OCI-LY1 (cell line): Measurements from ENCODE around the gene CDKN1C.
A peak's percentile ranks its signal among the peaks of the same experiment; 100 is the strongest.

Source experiments
- H2AFZ ChIP-seq: fragments of 200-600 bp; sonication (generic), shearing (Covaris generic); 2 replicates; pipeline ENCODE4 v1.6.0; 2014; ENCODE audit warnings: antibody characterized with exemption, mild to moderate bottlenecking, low read length
- H3F3A ChIP-seq: fragments of 200-600 bp; sonication (generic), shearing (Covaris generic); 2 replicates; pipeline ENCODE4 v1.6.0; 2014; ENCODE audit warnings: mild to moderate bottlenecking, antibody characterized with exemption, low read length, moderate library complexity; ENCODE audit not compliant: insufficient read depth
- H3K27ac ChIP-seq: fragments of 200-600 bp; sonication (generic); 2 replicates; pipeline ENCODE4 v1.5.1; 2014; ENCODE audit warnings: low read length, mixed run types, mild to moderate bottlenecking, low read depth; ENCODE audit not compliant: poor library complexity, severe bottlenecking
- H3K27me3 ChIP-seq: fragments of 200-600 bp; sonication (generic); 2 replicates; pipeline ENCODE4 v1.6.0; 2014; ENCODE audit warnings: antibody characterized with exemption, mild to moderate bottlenecking, low read length, moderate library complexity; ENCODE audit not compliant: insufficient read depth
- H3K36me3 ChIP-seq: fragments of 200-600 bp; sonication (generic); 2 replicates; pipeline ENCODE4 v1.6.1; 2014; ENCODE audit warnings: mild to moderate bottlenecking, antibody characterized with exemption, low read length, moderate library complexity, mixed read lengths; ENCODE audit not compliant: insufficient read depth
- H3K4me1 ChIP-seq: fragments of 200-600 bp; sonication (generic); 2 replicates; pipeline ENCODE4 v1.5.1; 2014; ENCODE audit warnings: mild to moderate bottlenecking, low read length, moderate library complexity; ENCODE audit not compliant: insufficient read depth, severe bottlenecking
- H3K4me2 ChIP-seq: fragments of 200-600 bp; sonication (generic), shearing (Covaris generic); 2 replicates; pipeline ENCODE4 v1.6.1; 2014; ENCODE audit warnings: low read length
- H3K4me3 ChIP-seq: fragments of 200-600 bp; sonication (generic); 2 replicates; pipeline ENCODE4 v1.5.1; 2014; ENCODE audit warnings: low read length, low read depth, mild to moderate bottlenecking, mixed read lengths; ENCODE audit not compliant: poor library complexity, severe bottlenecking
- H3K79me2 ChIP-seq: fragments of 200-600 bp; shearing (Covaris generic); 2 replicates; pipeline ENCODE4 v1.6.1; 2016; ENCODE audit warnings: mixed run types, low read length, mixed read lengths; ENCODE audit not compliant: insufficient read depth
- H3K9ac ChIP-seq: fragments of 200-600 bp; sonication (generic), shearing (Covaris generic); 2 replicates; pipeline ENCODE4 v1.6.1; 2014; ENCODE audit warnings: mild to moderate bottlenecking, low read length, mixed read lengths
- H3K9me2 ChIP-seq: fragments of 200-600 bp; sonication (generic), shearing (Covaris generic); 2 replicates; pipeline ENCODE4 v1.6.1; 2014; ENCODE audit warnings: low read depth, mild to moderate bottlenecking, low read length, mixed read lengths
- H3K9me3 ChIP-seq: fragments of 200-600 bp; shearing (Covaris generic); 2 replicates; pipeline ENCODE4 v1.6.1; 2014; ENCODE audit warnings: low read length, mixed read lengths
- H4K20me1 ChIP-seq: fragments of 200-600 bp; sonication (generic), shearing (Covaris generic); 2 replicates; pipeline ENCODE4 v1.6.0; 2016; ENCODE audit warnings: mild to moderate bottlenecking, low read length; ENCODE audit not compliant: insufficient read depth
- EZH2 ChIP-seq: fragments of 200-600 bp; sonication (generic), shearing (Covaris generic); IDR thresholded peaks from 2 replicates; pipeline ENCODE4 v1.8.0; 2017; ENCODE audit warnings: borderline replicate concordance, mixed run types, mild to moderate bottlenecking, antibody characterized with exemption, low read length, moderate library complexity, mixed read lengths
- TF ChIP-seq, protein P1 (sequence below): fragments of 200-600 bp; sonication (generic), shearing (Covaris generic); IDR thresholded peaks from 2 replicates; pipeline ENCODE4 v1.5.1; 2017; ENCODE audit warnings: mild to moderate bottlenecking, antibody characterized with exemption, low read length, moderate library complexity, mixed read lengths

CDKN1C gene

GRCh38 chr11:2931420-2931746 lies 45.8 kb upstream of the CDKN1C start:
- Histone ChIP-seq H3K79me2 (no peaks in the 10 kb centered on the region), H3K9ac (no peak overlapping the region), H3K9me3 (no peaks in the 10 kb centered on the region), H3K27me3 (no peaks in the 10 kb centered on the region), H4K20me1 (no peaks in the 10 kb centered on the region), H3K4me3 (no peak overlapping the region), H3K27ac (no peak overlapping the region), H3F3A (no peaks in the 10 kb centered on the region), H2AFZ (no peak overlapping the region), H3K4me2 (no peak overlapping the region), H3K4me1 (no peaks in the 10 kb centered on the region), H3K36me3 (no peaks in the 10 kb centered on the region), H3K9me2 (no peaks in the 10 kb centered on the region)
- TF ChIP-seq EZH2: no peak
- TF ChIP-seq, protein P1, sequence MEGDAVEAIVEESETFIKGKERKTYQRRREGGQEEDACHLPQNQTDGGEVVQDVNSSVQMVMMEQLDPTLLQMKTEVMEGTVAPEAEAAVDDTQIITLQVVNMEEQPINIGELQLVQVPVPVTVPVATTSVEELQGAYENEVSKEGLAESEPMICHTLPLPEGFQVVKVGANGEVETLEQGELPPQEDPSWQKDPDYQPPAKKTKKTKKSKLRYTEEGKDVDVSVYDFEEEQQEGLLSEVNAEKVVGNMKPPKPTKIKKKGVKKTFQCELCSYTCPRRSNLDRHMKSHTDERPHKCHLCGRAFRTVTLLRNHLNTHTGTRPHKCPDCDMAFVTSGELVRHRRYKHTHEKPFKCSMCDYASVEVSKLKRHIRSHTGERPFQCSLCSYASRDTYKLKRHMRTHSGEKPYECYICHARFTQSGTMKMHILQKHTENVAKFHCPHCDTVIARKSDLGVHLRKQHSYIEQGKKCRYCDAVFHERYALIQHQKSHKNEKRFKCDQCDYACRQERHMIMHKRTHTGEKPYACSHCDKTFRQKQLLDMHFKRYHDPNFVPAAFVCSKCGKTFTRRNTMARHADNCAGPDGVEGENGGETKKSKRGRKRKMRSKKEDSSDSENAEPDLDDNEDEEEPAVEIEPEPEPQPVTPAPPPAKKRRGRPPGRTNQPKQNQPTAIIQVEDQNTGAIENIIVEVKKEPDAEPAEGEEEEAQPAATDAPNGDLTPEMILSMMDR: no peak

DNA sequence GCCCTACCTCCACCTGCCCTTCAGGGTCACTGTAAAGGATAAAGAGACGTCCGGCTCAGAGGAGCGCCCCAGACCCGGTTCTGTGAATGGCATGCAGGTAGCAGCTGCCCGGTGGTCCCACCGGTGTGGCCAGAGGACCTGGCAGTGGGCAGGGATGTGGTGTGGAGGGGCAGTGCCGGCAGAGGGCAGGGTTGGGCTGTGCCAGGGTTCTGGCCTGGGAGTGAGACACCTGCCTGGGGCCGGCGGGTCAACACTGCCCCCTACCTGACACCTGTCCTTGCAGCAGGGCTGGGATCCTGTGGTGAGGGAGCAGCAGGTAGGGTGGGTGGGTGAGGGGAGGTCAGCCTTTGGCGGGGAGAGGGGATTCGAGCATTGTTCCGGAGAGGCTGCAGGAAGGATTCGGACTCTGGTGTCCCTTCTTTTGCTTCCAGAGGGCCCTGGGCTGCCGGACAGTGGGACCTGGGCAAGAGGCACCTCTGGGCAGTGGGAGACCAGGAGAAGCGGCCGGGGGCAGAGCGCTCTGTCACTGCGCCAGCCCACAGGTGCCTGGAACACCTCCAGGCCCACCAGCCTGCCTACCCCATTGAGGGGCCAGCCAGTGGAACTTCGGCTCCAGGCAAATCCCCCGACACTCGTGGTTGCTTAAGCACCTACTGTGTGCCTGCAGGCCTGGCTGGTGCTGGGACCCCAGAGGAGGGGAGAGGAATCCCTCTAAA lies 45.3 kb upstream of the CDKN1C start:
- H3K9me2 ChIP-seq: no peaks in the 10 kb centered on the region
- H3K9me3 ChIP-seq: no peaks in the 10 kb centered on the region
- H3K4me1 ChIP-seq: no peaks in the 10 kb centered on the region
- H3K9ac ChIP-seq: no peak overlapping the region
- H3K4me2 ChIP-seq: no peak overlapping the region
- no peaks in the 10 kb centered on the region for H3K36me3 ChIP-seq
- no peak overlapping the region for H3K27ac ChIP-seq
- no peaks in the 10 kb centered on the region for H3K79me2 ChIP-seq
- no peak overlapping the region for H2AFZ ChIP-seq
- no peak overlapping the region for H3K4me3 ChIP-seq
- no peaks in the 10 kb centered on the region for H3F3A ChIP-seq
- no peak for TF ChIP-seq EZH2
- TF ChIP-seq, protein P1: peak; percentile 78
- H4K20me1 ChIP-seq: no peaks in the 10 kb centered on the region
- no peaks in the 10 kb centered on the region for H3K27me3 ChIP-seq

GRCh38 chr11:2929950-2930703 lies 44.6 kb upstream of the CDKN1C start:
- Histone ChIP-seq H3K9me2 (no peaks in the 10 kb centered on the region), H3K27ac (no peak overlapping the region), H2AFZ (no peak overlapping the region), H3K9me3 (no peaks in the 10 kb centered on the region), H3F3A (no peaks in the 10 kb centered on the region), H3K36me3 (no peaks in the 10 kb centered on the region), H4K20me1 (no peaks in the 10 kb centered on the region), H3K4me3 (no peak overlapping the region), H3K4me1 (no peaks in the 10 kb centered on the region), H3K9ac (no peak overlapping the region), H3K27me3 (no peaks in the 10 kb centered on the region), H3K79me2 (no peaks in the 10 kb centered on the region), H3K4me2 (no peak overlapping the region)
- TF ChIP-seq, protein P1: no peak
- TF ChIP-seq EZH2: no peak
